GF-D8 (cell line): ENCODE measurements around the gene MCC.

Experiments
- DNase-seq: peaks from one replicate; lab custom pipeline; 2025; lab: John Stamatoyannopoulos, UW

MCC gene

DNA sequence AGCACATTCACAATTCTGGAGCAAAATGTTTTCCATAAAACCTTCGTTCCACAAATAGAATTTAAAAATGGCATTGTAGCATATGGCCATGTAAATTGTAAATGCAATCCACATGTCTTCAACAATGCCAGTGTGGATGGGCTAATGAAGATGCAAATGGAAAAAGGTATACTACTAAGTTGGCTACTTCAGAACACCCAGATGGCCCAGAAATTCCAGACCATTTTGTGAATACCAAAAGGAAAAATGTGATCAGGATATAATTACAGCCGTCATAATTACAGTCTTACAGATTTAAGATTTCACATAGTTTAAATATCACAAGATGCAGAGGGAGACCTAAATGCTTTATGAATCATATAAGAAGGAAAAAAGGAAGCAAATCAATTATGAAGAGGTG lies 170.6 kb downstream of the MCC start:
- DNase-seq = no peak

DNA sequence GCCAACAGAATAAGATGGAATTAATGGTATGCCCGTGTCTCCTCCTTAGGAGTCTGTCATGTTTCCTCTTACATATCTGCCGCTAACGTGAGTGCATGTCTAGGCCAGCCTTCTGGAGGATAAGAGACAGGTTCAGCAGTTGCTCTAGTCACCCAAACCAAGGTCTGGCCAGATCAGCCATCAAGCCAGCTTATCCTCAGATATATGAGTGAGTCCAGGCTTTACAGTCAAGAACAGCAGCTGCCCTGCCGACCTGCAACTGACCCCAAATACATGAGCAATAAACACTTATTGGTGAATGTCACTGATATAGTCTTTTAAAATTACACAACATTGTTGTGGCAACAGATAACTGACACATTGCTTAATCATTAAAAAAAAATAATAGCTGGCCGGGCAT lies 177.0 kb downstream of the MCC start:
- DNase-seq = no peak

GRCh38 chr5:113302120-113302519 lies 186.1 kb downstream of the MCC start:
- no peak for DNase-seq

DNA sequence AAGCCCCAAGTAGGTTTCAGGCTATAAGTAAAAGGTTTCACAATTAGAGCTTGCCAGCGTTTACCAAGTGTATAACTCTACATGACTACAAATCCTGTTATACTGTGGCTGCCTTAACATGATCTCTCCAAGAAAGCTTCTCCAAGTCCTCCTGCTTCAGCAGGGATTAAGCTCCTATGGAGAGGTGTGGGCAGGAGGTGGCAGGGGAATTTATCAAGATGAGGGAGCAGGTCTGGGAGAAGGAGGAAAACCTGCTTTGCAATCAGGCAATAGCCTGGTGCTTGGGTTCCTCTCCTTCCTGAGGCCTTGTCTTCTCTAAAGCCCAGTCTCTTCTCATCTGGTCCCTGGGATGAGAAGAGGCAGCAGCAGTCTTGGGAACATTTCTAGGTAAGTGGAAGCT lies 188.7 kb downstream of the MCC start:
- no peak for DNase-seq

DNA sequence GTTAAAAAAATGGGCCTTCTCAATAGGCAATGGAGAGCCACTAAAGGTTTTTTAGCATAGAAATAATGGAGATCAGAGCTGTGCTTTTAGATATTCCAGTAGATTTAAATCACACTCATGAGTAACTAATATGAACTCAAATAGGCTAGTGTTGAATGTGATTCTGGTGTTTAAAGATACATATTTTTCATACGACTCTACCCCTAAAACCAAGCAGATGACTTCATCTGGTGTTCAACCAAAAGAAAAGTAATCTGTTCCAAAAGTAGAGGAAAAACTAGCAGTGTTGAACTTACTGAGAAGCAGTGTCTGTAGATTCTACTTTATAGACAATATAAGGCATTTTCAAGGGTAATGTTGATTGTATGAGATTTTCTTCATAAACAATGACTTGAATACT lies 191.6 kb downstream of the MCC start:
- DNase-seq = no peak

DNA sequence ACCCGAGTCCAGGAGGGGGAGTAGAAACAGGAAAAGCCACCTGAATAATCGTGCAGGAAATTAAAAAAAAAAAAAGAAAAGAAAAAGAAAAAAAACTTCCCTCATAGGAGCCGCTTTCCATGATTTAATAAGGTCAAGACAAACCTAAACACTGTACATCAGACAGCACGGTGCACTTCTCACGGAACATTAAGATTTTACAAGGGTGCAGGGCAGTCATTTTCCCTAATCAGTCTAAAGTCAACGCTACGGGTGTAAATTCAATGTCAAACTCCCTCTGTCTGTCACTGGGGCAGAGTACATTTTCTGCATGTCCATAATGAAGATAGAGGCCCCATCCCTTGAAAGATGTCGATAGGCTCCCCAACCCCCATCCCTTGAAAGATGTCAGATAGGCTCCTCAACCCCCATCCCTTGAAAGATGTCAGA lies 193.1 kb downstream of the MCC start:
- DNase-seq = no peak

DNA sequence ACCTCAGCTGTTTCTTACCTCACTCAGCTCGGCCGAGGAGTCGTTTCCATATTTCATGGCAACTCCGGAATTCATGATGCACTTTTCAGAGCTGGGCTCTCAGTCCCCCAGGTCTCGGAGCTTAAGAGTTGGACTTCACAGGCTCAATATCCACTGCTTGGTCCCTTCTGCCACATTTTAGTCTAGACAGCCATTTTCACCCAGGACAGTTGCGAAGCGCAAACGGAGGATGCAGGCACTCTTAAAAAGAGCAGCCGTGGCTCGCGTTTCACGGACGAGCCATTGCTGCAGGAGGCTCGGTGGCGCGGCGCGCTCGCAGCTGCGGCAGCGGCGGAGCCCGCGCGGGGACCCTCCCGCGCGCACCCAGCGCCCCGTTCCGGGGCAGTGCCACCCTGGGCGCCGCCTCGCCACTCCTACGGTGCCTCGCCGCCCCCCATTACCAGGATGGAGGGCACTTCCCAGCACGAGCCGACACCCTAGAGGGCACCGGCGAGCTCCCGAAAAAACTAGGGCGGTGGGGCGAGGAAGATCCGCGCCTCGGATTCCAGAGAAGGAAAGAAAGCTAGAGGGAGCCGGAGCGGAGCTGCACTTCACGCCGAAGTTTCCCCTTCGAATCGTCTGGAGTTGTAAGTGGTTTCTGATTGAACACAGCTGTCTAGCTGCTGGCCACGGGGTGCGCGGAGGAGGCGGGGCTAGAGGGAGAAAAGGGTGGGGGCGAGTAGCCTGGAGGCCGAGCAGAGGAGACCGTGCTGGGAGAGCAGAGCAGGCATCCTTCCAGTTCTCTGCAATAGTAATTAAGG lies 193.7 kb downstream of the MCC start:
- no peak for DNase-seq

DNA sequence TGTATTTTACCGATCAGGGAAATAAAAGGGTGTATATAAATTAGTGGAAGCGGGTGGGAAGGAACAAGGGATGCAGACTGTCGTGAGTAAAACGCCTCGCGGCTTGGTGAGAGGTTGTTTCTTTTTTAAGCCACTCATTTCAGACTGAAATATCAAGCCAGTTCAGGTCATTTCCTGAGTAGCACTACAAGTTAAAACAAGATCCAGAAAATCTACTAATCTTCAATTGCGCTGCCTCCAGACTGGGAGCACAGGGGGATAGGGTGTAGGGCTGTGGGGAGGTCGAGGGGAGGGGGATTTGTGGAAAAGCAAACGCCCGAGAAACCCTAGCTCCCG lies 194.3 kb downstream of the MCC start:
- DNase-seq = no peak

GRCh38 chr5:113293068-113293974 lies 194.9 kb downstream of the MCC start:
- DNase-seq = no peak

GRCh38 chr5:113292462-113292861 lies 195.8 kb downstream of the MCC start:
- DNase-seq = no peak

GRCh38 chr5:113283558-113283957 lies 204.7 kb downstream of the MCC start:
- no peak for DNase-seq

DNA sequence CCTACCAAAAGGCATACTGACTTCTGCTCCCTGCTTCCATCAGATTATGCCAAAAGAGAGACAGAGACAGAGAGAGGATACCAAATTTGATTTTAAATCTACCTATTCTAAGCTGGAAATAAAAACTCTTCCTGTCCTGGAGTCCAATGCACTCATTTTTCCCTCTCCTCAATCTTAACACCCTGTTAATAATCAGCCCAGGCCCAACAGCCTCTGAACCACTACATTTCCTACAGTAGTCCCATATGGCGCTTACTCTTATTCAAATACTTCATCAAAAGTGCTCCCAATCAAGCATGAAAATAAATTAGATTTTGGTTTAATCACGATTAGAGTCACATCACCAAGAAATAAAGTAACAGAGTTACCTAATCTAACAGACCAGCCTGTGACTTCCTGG lies 205.8 kb downstream of the MCC start:
- no peak for DNase-seq

DNA sequence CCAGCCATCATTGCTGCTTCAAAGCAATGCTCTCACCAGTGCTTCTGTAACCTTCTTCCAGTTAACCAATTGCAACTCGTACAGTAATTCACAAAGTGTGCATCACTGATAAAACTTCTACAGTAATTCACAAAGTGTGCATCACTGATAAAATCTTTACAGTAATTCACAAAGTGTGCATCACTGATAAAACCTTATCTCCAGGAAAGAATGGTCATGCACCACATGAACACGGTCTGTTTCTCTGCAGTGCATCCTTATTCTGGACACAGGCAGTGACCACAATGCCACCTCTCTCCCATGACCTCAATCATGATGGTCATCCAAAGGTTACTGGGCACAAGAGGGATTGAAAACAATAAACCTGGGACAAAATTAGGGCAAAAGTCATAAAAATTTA lies 207.1 kb downstream of the MCC start:
- no peak for DNase-seq

DNA sequence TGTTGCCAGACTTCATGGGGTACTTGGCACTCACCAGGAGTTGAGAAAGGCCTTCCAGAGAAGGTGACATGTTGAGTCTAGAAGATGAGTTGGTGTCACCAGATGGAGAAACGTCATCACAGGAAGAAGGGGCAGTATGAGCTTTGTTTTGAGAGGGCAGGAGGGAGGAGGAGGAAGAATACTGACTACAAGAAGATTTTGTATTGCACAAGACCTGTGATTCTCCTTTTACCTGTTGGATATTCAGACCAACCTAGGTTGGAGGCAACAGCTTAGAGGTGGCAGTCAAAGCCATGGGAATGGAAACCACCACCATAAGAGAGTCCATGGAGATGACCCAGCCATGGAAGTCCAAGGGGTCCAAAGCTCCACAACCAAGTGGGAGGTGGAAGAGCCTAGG lies 207.7 kb downstream of the MCC start:
- no peak for DNase-seq

DNA sequence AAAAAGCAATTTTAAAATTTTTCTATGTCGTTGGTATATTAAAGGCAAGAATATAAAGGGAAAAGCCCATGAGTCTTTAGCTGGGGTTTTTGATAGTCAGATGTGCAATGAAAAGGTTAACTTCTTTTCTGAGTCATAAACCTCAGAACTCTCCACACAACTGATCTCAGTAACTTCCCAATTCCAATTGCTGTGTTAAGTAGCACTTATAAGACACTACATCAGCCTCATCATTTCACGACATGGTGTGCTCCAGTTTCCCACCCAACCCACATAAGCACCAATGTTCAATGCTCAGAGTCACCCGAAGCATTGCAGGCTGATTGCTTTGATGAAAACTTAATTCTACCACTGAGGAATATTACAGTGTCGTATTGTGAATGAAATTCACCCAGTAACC lies 209.3 kb downstream of the MCC start:
- DNase-seq = no peak

- DNase-seq = no peak
These were observed 211.8 kb downstream of the MCC start for GRCh38 chr5:113276493-113276892.

GRCh38 chr5:113276001-113276400 lies 212.3 kb downstream of the MCC start:
- no peak for DNase-seq

GRCh38 chr5:113274836-113275414 lies 213.3 kb downstream of the MCC start:
- DNase-seq = no peak

DNA sequence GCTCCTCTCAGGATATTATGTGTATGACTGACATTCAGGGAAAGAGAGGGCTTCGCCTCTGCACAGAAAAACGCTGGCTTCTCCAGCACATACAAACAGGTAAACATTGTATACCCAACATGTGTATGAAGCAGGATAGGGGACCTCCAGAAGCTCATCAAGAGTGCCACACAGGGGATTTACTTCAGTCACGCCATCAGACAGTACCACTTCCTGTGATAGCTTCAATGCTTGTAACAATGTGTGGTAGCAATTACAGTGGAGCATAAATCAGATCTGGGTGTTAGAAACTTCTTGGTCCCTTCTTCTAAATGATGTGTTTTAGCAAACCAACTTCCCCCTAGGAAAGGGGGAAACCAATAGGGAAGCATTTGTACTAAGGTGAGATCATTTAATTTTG lies 214.3 kb downstream of the MCC start:
- DNase-seq = no peak

DNA sequence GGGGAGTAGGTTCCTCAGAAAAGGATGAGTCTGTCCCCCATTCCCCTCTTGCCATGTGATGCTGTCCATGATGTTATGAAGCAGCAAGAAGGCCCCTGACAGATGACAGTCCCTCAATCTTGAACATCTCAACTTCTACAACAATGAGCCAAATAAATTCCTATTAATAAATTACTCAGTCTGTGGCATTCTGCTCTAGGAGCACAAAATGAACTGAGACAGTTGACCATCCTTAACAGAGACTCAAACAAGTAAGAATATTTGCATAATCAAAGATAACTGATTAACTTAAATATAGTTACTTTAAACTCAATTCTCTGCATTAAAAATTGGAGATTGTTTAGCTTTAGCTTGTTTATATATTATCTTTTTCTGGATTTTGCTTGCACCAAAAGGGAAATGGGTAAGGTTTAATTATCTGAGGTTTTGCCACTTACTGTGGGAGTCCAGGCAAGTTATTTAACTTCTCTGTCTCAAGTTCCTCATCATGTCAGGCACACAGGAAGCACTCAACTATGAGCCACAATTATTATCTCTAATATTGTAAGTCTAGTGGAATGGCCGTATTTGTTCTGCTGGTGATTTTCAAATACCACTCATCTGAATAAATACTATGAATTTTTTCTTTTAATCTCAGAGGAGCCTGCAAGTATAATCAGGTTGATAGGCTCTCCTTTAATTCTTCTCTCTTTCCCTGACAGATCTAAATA lies 216.4 kb downstream of the MCC start:
- DNase-seq = no peak

- DNase-seq = no peak
These were observed 217.2 kb downstream of the MCC start for GRCh38 chr5:113271015-113271414.

DNA sequence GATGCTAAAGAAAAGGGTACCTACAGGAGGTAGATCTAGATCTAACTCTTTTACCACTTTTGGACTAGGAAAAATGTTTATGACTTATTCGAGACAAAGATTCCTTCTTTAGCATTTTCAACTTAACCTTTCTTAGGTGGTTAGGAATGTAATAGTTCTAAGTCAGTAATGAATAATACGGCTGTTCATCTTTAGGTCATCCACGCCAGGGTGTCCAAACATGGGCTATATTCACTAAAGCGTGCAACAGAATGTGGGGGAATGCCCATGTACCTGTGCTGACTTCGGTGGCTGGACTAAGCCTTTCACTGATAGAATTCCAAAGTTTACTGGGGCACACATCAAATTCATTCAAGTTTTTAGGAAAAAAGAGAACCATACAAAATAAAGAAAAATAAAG lies 218.2 kb downstream of the MCC start:
- DNase-seq = no peak
